Mesenchymal stem cell (in vitro differentiated cells and primary cell): Measurements from ENCODE around the gene RAD51B.

Source experiments
- DNase-seq: peaks from one replicate; pipeline ENCODE4 v3.0.0-alpha.2; 2013
- H2AFZ ChIP-seq: one replicate; pipeline ENCODE4 v1.6.1; 2013; ENCODE audit warnings: low read depth, mild to moderate bottlenecking, control low read depth, inconsistent platforms, low read length, moderate library complexity
- H2AK5ac ChIP-seq: 2 replicates; pipeline ENCODE4 v1.6.1; 2013; ENCODE audit warnings: low read length, moderate library complexity, mild to moderate bottlenecking, inconsistent platforms; ENCODE audit not compliant: severe bottlenecking
- H2BK120ac ChIP-seq: one replicate; pipeline ENCODE4 v1.6.1; 2013; ENCODE audit warnings: low read depth, mild to moderate bottlenecking, inconsistent platforms, low read length, moderate library complexity
- H2BK12ac ChIP-seq, 2 experiments: one replicate each; pipeline ENCODE4 v1.6.1; 2013; ENCODE audit warnings: inconsistent platforms in 2 of 2, low read length in 2 of 2, mild to moderate bottlenecking in 2 of 2, moderate library complexity in 2 of 2, control low read depth in 1 of 2
- H2BK15ac ChIP-seq: one replicate; pipeline ENCODE4 v1.6.1; 2013; ENCODE audit warnings: mild to moderate bottlenecking, low read depth, inconsistent platforms; ENCODE audit not compliant: poor library complexity, severe bottlenecking
- H2BK5ac ChIP-seq: 2 replicates; pipeline ENCODE4 v1.6.1; 2013; ENCODE audit warnings: low read depth, mild to moderate bottlenecking, low read length, control low read depth, inconsistent platforms; ENCODE audit not compliant: poor library complexity, severe bottlenecking
- H3K14ac ChIP-seq, 2 experiments: one replicate each; pipeline ENCODE4 v1.6.1; 2013; ENCODE audit warnings: inconsistent platforms in 2 of 2, low read length in 2 of 2, control low read depth in 1 of 2, mild to moderate bottlenecking in 1 of 2, moderate library complexity in 1 of 2
- H3K18ac ChIP-seq, 2 experiments: one replicate each; pipeline ENCODE4 v1.6.1; 2013; ENCODE audit warnings: inconsistent platforms in 2 of 2, low read length in 2 of 2, control low read depth in 1 of 2, low read depth in 1 of 2, mild to moderate bottlenecking in 1 of 2
- H3K23ac ChIP-seq, 2 experiments: one replicate each; pipeline ENCODE4 v1.6.1; 2013; ENCODE audit warnings: inconsistent platforms in 2 of 2, low read length in 2 of 2, mild to moderate bottlenecking in 2 of 2, moderate library complexity in 2 of 2, control low read depth in 1 of 2
- H3K27ac ChIP-seq: 2 replicates; pipeline ENCODE4 v1.5.1; 2013; ENCODE audit warnings: mild to moderate bottlenecking, moderate library complexity, low read length, control low read depth, inconsistent platforms; ENCODE audit not compliant: poor library complexity, severe bottlenecking
- H3K27me3 ChIP-seq, 2 experiments: 2 replicates each; pipeline versions ENCODE4 v1.6.1 to v1.7.0; 2013; ENCODE audit warnings: low read length in 2 of 2, mild to moderate bottlenecking in 2 of 2, moderate library complexity in 2 of 2, control low read depth in 1 of 2, inconsistent platforms in 1 of 2; ENCODE audit not compliant: control insufficient read depth in 1 of 2, insufficient read depth in 1 of 2
- H3K36me3 ChIP-seq, 2 experiments: 2 replicates each; pipeline versions ENCODE4 v1.6.1 to v1.7.0; 2013; ENCODE audit warnings: low read length in 2 of 2, control low read depth in 1 of 2, inconsistent platforms in 1 of 2, low read depth in 1 of 2, mild to moderate bottlenecking in 1 of 2; ENCODE audit not compliant: insufficient read depth in 2 of 2, control insufficient read depth in 1 of 2
- H3K4ac ChIP-seq, 2 experiments: one replicate each; pipeline ENCODE4 v1.6.1; 2013; ENCODE audit warnings: inconsistent platforms in 2 of 2, low read length in 2 of 2, mild to moderate bottlenecking in 2 of 2, moderate library complexity in 2 of 2, control low read depth in 1 of 2, low read depth in 1 of 2
- H3K4me1 ChIP-seq: 2 replicates; pipeline ENCODE4 v1.6.1; 2013; ENCODE audit warnings: low read depth, low read length, control low read depth; ENCODE audit not compliant: control insufficient read depth, insufficient read depth
- H3K4me2 ChIP-seq: 2 replicates; pipeline ENCODE4 v1.6.1; 2013; ENCODE audit warnings: low read length, mild to moderate bottlenecking, inconsistent platforms; ENCODE audit not compliant: poor library complexity, severe bottlenecking
- H3K4me3 ChIP-seq, 2 experiments: 2 replicates each; pipeline versions ENCODE4 v1.5.1 to v1.7.0; 2013; ENCODE audit warnings: low read length in 2 of 2, mild to moderate bottlenecking in 2 of 2, control low read depth in 1 of 2, low read depth in 1 of 2; ENCODE audit not compliant: insufficient read depth in 1 of 2
- H3K79me1 ChIP-seq: replicated peaks from 2 replicates; pipeline ENCODE4 v1.6.1; 2013; ENCODE audit warnings: mild to moderate bottlenecking, control low read depth, low read length, inconsistent platforms; ENCODE audit not compliant: poor library complexity, severe bottlenecking
- H3K9ac ChIP-seq: 2 replicates; pipeline ENCODE4 v1.7.0; 2013; ENCODE audit warnings: mild to moderate bottlenecking, low read length, moderate library complexity
- H3K9me3 ChIP-seq: 2 replicates; pipeline ENCODE4 v1.7.0; 2013; ENCODE audit warnings: mild to moderate bottlenecking, low read length; ENCODE audit not compliant: control insufficient read depth
- H4K8ac ChIP-seq: one replicate; pipeline ENCODE4 v1.6.1; 2013; ENCODE audit warnings: inconsistent platforms, mild to moderate bottlenecking, low read length, moderate library complexity
- H4K91ac ChIP-seq: one replicate; pipeline ENCODE4 v1.6.1; 2013; ENCODE audit warnings: mild to moderate bottlenecking, low read length, inconsistent platforms
- WGBS: methylation state at CpG from one replicate; pipeline ENCODE4 v1.1.7; 2013; ENCODE audit warnings: mixed read lengths; 5-methylcytosine and 5-hydroxymethylcytosine counted together

RAD51B gene

DNA sequence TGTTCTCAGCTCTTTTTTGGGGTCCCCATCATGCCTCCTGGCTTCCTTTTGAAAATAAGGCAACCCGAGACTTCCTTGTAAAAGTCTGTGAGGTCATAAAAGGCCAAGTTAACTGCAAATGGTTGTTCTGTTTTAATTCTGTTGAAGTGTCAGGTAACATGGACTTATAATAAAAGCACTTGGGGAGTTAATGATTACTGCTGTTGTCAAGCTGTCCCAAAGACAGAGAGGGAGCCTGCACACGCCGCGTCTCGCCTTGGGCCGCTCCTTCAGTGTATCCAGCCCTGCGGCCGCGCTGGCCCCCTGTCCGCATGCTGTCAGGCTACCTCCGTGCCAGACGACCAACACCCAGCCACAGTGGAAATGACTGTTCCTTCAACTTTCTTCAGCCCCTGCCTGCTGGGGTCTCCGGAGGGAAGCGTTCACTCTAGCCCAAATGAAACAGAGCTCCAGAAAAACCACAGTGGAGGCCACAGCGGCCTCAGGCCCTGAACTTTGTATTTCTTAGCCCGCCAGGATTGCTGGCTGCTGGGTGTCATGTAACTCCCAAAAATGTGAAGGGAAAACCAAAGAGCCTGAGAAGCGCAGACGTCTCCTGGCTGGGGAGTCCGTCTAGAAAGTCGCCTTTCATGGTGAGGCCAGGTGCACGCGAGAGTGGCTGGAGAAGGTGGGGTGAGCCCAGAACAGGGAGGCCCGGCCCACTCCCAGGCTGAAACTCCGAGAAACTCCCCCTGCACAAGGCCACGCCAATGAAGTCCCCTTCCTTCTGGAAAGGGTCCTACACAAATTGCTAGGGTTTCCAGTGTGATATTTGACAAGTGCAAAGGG is 784.2 kb downstream of the RAD51B start:
- no peaks in the 10 kb centered on the region for H3K27me3 ChIP-seq
- H3K4me3 ChIP-seq, result no peak overlapping the region
- H3K4ac ChIP-seq, result peak overlapping the region in 1 of 2 experiments; percentile 83
- H2AK5ac ChIP-seq, result no peak overlapping the region
- no peak overlapping the region for H3K4me2 ChIP-seq
- peaks cover 6% of the 10 kb centered on the region for H3K9me3 ChIP-seq
- H2AFZ ChIP-seq, result no peak overlapping the region
- H4K91ac ChIP-seq, result peak overlapping the region; percentile 90
- peak overlapping the region; percentile 70 for H4K8ac ChIP-seq
- H3K14ac ChIP-seq, result peak overlapping the region in 1 of 2 experiments; percentile 93
- DNase-seq, result no peak
- peaks cover 20% of the 10 kb centered on the region for H3K4me1 ChIP-seq
- H3K79me1 ChIP-seq, result no peaks in the 10 kb centered on the region
- peaks cover 0 to 3% of the 10 kb centered on the region in 2 experiments for H3K36me3 ChIP-seq
- H2BK12ac ChIP-seq, result peak overlapping the region; percentile 95 to 99
- H2BK5ac ChIP-seq, result no peak overlapping the region
- peak overlapping the region; percentile 82 to 88 for H3K18ac ChIP-seq
- peak overlapping the region; percentile 82 for H2BK120ac ChIP-seq
- no peak overlapping the region for H3K23ac ChIP-seq
- H2BK15ac ChIP-seq, result peak overlapping the region; percentile 78
- H3K27ac ChIP-seq, result no peak overlapping the region
- WGBS, result 94% methylated on average over 25 of the region's 25 CpGs
- peak overlapping the region; percentile 34 for H3K9ac ChIP-seq

DNA sequence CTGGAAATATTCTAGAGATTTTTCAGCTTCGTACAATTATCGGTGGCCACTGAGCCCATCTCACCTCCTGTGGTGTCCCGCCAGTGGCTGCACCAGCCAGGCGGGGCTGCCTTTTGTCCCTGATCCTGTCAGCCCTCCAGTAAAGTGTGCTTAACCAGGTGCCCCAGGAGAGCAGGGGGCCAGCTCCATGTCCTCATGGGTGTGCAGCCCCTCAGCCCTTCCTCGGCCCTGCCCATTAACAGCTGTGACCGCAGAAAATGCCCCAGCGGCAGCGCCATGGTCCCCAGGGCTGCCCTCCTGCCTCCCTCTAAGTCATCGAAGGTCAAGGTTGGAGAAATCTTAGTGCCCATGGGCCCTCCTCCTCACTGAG is 784.8 kb downstream of the RAD51B start:
- Histone ChIP-seq H4K8ac (peak overlapping the region; percentile 87), H2AK5ac (peak overlapping the region; percentile 38), H3K4me1 (peaks cover 17% of the 10 kb centered on the region), H2AFZ (no peak overlapping the region), H3K14ac (peak overlapping the region in 1 of 2 experiments; percentile 23), H3K9me3 (peaks cover 6% of the 10 kb centered on the region), H2BK15ac (peak overlapping the region; percentile 78), H2BK120ac (peak overlapping the region; percentile 82), H3K4ac (peak overlapping the region; percentile 75 to 85), H3K4me3 (no peak overlapping the region), H2BK12ac (peak overlapping the region; percentile 47 to 95), H3K27ac (no peak overlapping the region), H2BK5ac (no peak overlapping the region), H3K18ac (peak overlapping the region; percentile 62 to 85), H3K23ac (no peak overlapping the region), H3K4me2 (no peak overlapping the region), H3K79me1 (no peaks in the 10 kb centered on the region), H4K91ac (peak overlapping the region; percentile 90), H3K27me3 (no peaks in the 10 kb centered on the region), H3K9ac (no peak overlapping the region), H3K36me3 (peaks cover 0 to 3% of the 10 kb centered on the region in 2 experiments)
- DNase-seq, result no peak
- WGBS, result over 99% methylated on average over 9 of the region's 9 CpGs

DNA sequence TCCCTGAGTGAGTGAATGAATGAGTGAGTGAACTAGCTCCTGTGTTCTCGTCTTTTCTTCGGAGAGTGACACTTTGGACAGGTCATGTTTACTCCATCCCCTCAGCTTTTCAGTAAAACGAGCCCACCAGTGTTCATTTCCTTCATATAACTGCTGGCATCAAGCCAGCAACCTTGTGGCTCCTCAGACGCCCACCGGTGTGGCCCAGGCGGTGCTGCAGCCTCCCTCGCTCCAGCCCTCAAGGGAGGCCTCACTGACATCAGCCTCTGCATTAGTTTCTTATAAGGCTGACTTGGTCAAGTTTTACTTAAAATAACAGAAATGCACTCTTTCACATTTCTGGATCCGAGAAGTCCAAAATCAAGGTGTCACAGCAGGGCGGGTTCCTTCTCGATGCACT is 785.2 kb downstream of the RAD51B start:
- H3K4me2 ChIP-seq, result no peak overlapping the region
- H3K9me3 ChIP-seq, result peaks cover 6% of the 10 kb centered on the region
- peak overlapping the region; percentile 75 to 85 for H3K4ac ChIP-seq
- H3K27ac ChIP-seq, result no peak overlapping the region
- H4K8ac ChIP-seq, result no peak overlapping the region
- no peaks in the 10 kb centered on the region for H3K79me1 ChIP-seq
- H3K14ac ChIP-seq, result peak overlapping the region in 1 of 2 experiments; percentile 23
- H3K4me1 ChIP-seq, result peaks cover 17% of the 10 kb centered on the region
- 78% methylated on average over 7 of the region's 10 CpGs for WGBS
- DNase-seq, result no peak
- H3K18ac ChIP-seq, result peak overlapping the region; percentile 62 to 85
- peaks cover 0 to 3% of the 10 kb centered on the region in 2 experiments for H3K36me3 ChIP-seq
- H2BK12ac ChIP-seq, result peak overlapping the region; percentile 47 to 95
- H2AFZ ChIP-seq, result no peak overlapping the region
- H2BK15ac ChIP-seq, result no peak overlapping the region
- H3K9ac ChIP-seq, result no peak overlapping the region
- H2BK120ac ChIP-seq, result peak overlapping the region; percentile 82
- no peak overlapping the region for H2BK5ac ChIP-seq
- no peaks in the 10 kb centered on the region for H3K27me3 ChIP-seq
- no peak overlapping the region for H3K23ac ChIP-seq
- peak overlapping the region; percentile 38 for H2AK5ac ChIP-seq
- H4K91ac ChIP-seq, result peak overlapping the region; percentile 90
- H3K4me3 ChIP-seq, result no peak overlapping the region

DNA sequence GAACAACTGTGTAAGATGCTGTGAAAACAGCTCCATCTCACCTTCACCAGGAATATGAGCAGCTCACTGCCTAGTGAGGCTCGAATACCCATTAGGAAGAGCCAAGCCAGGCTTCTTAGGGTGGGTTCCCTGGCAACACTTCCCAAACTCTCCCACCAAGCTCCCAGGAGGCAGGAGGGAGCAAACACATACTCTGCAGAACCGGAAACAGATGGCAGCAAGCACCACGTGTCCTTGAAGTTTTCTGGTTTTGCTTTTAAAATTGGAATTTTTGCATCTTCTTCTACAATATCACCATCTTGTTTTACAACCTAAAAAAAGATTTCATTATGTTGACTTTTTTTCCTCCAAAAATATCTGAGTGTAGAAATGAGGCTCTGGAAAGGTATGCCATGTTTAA is 786.6 kb downstream of the RAD51B start:
- 79% methylated on average over 1 of the region's 3 CpGs for WGBS
- peak overlapping the region; percentile 95 to 99 for H3K18ac ChIP-seq
- H3K14ac ChIP-seq, result no peak overlapping the region
- no peak overlapping the region for H3K27ac ChIP-seq
- H3K9me3 ChIP-seq, result peaks cover 6% of the 10 kb centered on the region
- H4K8ac ChIP-seq, result peak overlapping the region; percentile 59
- no peak overlapping the region for H3K23ac ChIP-seq
- H3K27me3 ChIP-seq, result no peaks in the 10 kb centered on the region
- H3K9ac ChIP-seq, result no peak overlapping the region
- peak overlapping the region; percentile 94 for H4K91ac ChIP-seq
- H3K79me1 ChIP-seq, result no peaks in the 10 kb centered on the region
- H3K4me1 ChIP-seq, result peaks cover 16% of the 10 kb centered on the region
- DNase-seq, result no peak
- H3K4ac ChIP-seq, result peak overlapping the region; percentile 95 to 96
- no peak overlapping the region for H3K4me2 ChIP-seq
- no peak overlapping the region for H2AFZ ChIP-seq
- H3K36me3 ChIP-seq, result peaks cover 0 to 3% of the 10 kb centered on the region in 2 experiments
- peak overlapping the region; percentile 87 for H2BK15ac ChIP-seq
- H2BK12ac ChIP-seq, result peak overlapping the region; percentile 95 to 99
- H2BK5ac ChIP-seq, result no peak overlapping the region
- H2BK120ac ChIP-seq, result peak overlapping the region; percentile 99
- no peak overlapping the region for H2AK5ac ChIP-seq
- no peak overlapping the region for H3K4me3 ChIP-seq
